MCF 10A (cell line): ENCODE data around the gene RRAS. TPM values are rescaled to one million over a fixed set of nuclear protein-coding genes. Genes with fewer than 3 reads are reported as not detected.

Experiments used
- BruUV-seq: library from RNA; stranded (reverse); fragments of 400-500 nt; replicated peaks from 2 replicates; lab custom pipeline; 2021; lab: Mats Ljungman, UMichigan
- CTCF ChIA-PET: fragments of 300-600 bp; sonication (Branson Sonifier 250); formaldehyde crosslinking; extraction: SDS; loops from one replicate; lab custom pipeline; 2021; ENCODE audit warnings: antibody characterized with exemption, inconsistent platforms; lab: Yijun Ruan, JAX
- POLR2A ChIA-PET: fragments of 300-600, 350-650 bp; sonication (Branson Sonifier 250); formaldehyde crosslinking; extraction: SDS; loops from one replicate; lab custom pipeline; 2020; ENCODE audit warnings: antibody characterized with exemption, inconsistent platforms; lab: Yijun Ruan, JAX
- DNase-seq: peaks from one replicate; pipeline ENCODE4 v3.0.0-alpha.2; 2018; ENCODE audit not compliant: unreplicated experiment
- H3K27ac Mint-ChIP-seq: one replicate; pipeline ENCODE4 v1.8.0; 2022; ENCODE audit warnings: mild to moderate bottlenecking, low read depth, mixed read lengths; ENCODE audit not compliant: unreplicated experiment
- H3K27me3 Mint-ChIP-seq: one replicate; pipeline ENCODE4 v1.8.0; 2022; ENCODE audit warnings: mixed read lengths; ENCODE audit not compliant: insufficient read depth, unreplicated experiment
- H3K36me3 Mint-ChIP-seq: one replicate; pipeline ENCODE4 v1.8.0; 2022; ENCODE audit warnings: mild to moderate bottlenecking, moderate library complexity, mixed read lengths; ENCODE audit not compliant: insufficient read depth, unreplicated experiment
- H3K4me1 Mint-ChIP-seq: one replicate; pipeline ENCODE4 v1.8.0; 2022; ENCODE audit warnings: mixed read lengths; ENCODE audit not compliant: insufficient read depth, unreplicated experiment
- H3K4me3 Mint-ChIP-seq: one replicate; pipeline ENCODE4 v1.8.0; 2022; ENCODE audit warnings: mild to moderate bottlenecking, moderate library complexity, mixed read lengths; ENCODE audit not compliant: unreplicated experiment
- H3K9me3 Mint-ChIP-seq: one replicate; pipeline ENCODE4 v1.8.0; 2022; ENCODE audit warnings: mixed read lengths; ENCODE audit not compliant: unreplicated experiment
- intact Hi-C: fragments of 100-400 bp; cut with micrococcal nuclease; formaldehyde crosslinking; loops from 2 replicates; pipeline ENCODE4 v1.14.1; 2022
- total RNA-seq: library from RNA; stranded (reverse); gene quantifications from 2 replicates; pipeline ENCODE4 v1.2.3, GENCODE V29; 2022
- TF ChIP-seq, protein P1 (sequence below): fragments of 200-600 bp; IDR thresholded peaks from one replicate; pipeline ENCODE4 v1.8.0; 2022; ENCODE audit warnings: antibody characterized with exemption, mild to moderate bottlenecking; ENCODE audit not compliant: unreplicated experiment

RRAS gene
- total RNA-seq, 1 experiment from 2014 or later, result 37.6 TPM

DNA sequence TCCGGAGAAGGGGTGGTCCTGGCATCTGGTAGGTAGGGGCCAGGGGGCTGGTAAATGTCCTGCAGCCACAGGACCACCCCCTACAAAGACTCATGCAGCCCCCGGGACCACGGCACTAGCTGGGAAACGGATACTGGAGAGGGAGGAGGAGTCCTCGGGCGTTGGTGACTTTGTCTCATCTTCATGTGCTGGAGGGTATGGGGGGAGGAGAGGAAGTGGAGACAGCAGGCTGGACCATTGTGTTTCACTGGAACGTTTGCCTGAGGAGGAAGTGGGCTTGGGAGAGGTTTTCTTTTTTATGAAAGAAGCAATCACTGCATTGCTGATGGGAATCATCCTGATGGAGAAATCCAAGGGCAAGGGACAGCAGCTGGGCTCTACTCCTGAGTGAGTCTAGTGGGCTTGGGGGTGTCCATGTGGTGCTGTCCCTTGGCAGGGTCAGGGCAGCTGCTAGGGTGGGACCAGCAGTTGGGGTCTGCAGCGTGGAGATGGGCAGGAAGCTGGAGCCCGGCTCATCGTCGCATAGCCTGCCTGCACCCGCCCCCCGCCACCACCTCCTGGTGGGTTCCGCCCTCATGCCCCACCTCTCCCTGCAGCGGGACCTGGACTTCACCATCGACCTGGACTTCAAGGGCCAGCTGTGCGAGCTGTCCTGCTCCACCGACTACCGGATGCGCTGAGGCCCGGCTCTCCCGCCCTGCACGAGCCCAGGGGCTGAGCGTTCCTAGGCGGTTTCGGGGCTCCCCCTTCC is 47.8 kb upstream of the RRAS start:
- ChIA-PET CTCF (interaction anchor here (0.6 kb wide), 1 partner anchor 9 kb away, joined by 3 read pairs; no protein-coding TSS in a partner anchor), POLR2A (no interaction called here)
- Mint-ChIP-seq H3K27me3 (no peaks in the 10 kb centered on the region), H3K4me3 (no peak overlapping the region), H3K4me1 (peaks cover 14% of the 10 kb centered on the region), H3K36me3 (peaks cover 62% of the 10 kb centered on the region), H3K9me3 (no peaks in the 10 kb centered on the region), H3K27ac (no peak overlapping the region)
- DNase-seq, result no peak
- intact Hi-C loops, result no loop called here
- BruUV-seq, result no TSS peak
- TF ChIP-seq, protein P1, sequence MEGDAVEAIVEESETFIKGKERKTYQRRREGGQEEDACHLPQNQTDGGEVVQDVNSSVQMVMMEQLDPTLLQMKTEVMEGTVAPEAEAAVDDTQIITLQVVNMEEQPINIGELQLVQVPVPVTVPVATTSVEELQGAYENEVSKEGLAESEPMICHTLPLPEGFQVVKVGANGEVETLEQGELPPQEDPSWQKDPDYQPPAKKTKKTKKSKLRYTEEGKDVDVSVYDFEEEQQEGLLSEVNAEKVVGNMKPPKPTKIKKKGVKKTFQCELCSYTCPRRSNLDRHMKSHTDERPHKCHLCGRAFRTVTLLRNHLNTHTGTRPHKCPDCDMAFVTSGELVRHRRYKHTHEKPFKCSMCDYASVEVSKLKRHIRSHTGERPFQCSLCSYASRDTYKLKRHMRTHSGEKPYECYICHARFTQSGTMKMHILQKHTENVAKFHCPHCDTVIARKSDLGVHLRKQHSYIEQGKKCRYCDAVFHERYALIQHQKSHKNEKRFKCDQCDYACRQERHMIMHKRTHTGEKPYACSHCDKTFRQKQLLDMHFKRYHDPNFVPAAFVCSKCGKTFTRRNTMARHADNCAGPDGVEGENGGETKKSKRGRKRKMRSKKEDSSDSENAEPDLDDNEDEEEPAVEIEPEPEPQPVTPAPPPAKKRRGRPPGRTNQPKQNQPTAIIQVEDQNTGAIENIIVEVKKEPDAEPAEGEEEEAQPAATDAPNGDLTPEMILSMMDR, result no peak

- Mint-ChIP-seq H3K4me3 (no peak overlapping the region), H3K9me3 (no peaks in the 10 kb centered on the region), H3K36me3 (peaks cover 68% of the 10 kb centered on the region), H3K27ac (no peak overlapping the region), H3K27me3 (no peaks in the 10 kb centered on the region), H3K4me1 (peaks cover 14% of the 10 kb centered on the region)
- intact Hi-C loops, result no loop called here
- ChIA-PET POLR2A (no interaction called here), CTCF (interaction anchor here (0.6 kb wide), 2 partner anchors 9 to 14 kb away, joined by 3 to 4 read pairs; no protein-coding TSS in a partner anchor)
- no peak for DNase-seq
- no TSS peak for BruUV-seq
- TF ChIP-seq, protein P1, result no peak
Observed at GRCh38 chr19:49687150-49687549, 47.2 kb upstream of the RRAS start.

DNA sequence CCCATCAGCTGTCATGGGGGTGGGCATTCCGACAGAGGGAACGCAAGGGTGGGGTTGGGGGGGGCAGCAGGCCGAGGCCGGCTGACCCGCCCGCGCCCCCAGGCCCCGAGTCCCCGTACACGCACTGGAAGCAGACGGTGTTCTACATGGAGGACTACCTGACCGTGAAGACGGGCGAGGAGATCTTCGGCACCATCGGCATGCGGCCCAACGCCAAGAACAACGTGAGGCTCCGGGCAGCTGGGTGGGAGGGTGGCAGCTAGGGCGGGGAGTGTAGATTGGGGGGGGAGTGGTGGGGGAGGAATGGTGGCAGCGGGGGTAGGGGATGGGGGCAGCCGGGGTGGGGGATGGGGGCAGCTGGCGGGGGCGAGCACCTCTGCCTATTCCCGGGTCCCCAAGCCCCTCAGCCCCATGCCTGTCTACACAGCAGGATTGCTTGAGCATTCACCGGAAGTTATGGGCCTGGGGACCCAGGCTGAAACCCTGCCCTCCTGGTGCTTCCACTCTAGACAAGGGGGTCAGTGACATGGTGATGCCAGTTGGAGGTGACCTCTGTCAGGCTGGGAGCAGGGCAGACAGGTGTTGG is 46.7 kb upstream of the RRAS start:
- Mint-ChIP-seq H3K9me3 (no peaks in the 10 kb centered on the region), H3K4me3 (no peak overlapping the region), H3K27me3 (no peaks in the 10 kb centered on the region), H3K4me1 (peaks cover 14% of the 10 kb centered on the region), H3K36me3 (peaks cover 74% of the 10 kb centered on the region), H3K27ac (no peak overlapping the region)
- no TSS peak for BruUV-seq
- no peak for DNase-seq
- intact Hi-C loops, result no loop called here
- TF ChIP-seq, protein P1, result no peak
- CTCF ChIA-PET, result interaction anchor here (0.6 to 1.0 kb wide), 4 partner anchors 13 to 196 kb away, joined by 3 to 4 read pairs (median 4); no protein-coding TSS in a partner anchor
- POLR2A ChIA-PET, result interaction anchor here (0.6 kb wide), 1 partner anchor 64 kb away, joined by 3 read pairs; no protein-coding TSS in a partner anchor

GRCh38 chr19:49685845-49686332 is 45.9 kb upstream of the RRAS start:
- Mint-ChIP-seq H3K4me3 (no peak overlapping the region), H3K36me3 (peaks cover 81% of the 10 kb centered on the region), H3K27ac (peak overlapping the region; percentile 57), H3K9me3 (no peaks in the 10 kb centered on the region), H3K4me1 (peaks cover 12% of the 10 kb centered on the region), H3K27me3 (no peaks in the 10 kb centered on the region)
- no peak for DNase-seq
- TF ChIP-seq, protein P1, result no peak
- ChIA-PET CTCF (interaction anchor here (0.6 to 1.0 kb wide), 5 partner anchors 9 to 580 kb away, joined by 3 to 8 read pairs (median 3); no protein-coding TSS in a partner anchor), POLR2A (no interaction called here)
- intact Hi-C loops, result no loop called here
- BruUV-seq, result no TSS peak
